CD14-positive monocyte (primary cell): ENCODE data around the gene ZNF211. TPM values are rescaled to one million over a fixed set of nuclear protein-coding genes. Genes with fewer than 3 reads are reported as not detected.

ENCODE experiments used
- DNase-seq, 3 donors: peaks; one replicate each; pipeline ENCODE4 v3.0.0-alpha.2; 2011 to 2022
- H2AFZ ChIP-seq: 2 replicates; pipeline ENCODE4 v1.6.0; 2012; ENCODE audit warnings: mild to moderate bottlenecking, low read depth, low read length, inconsistent platforms; ENCODE audit not compliant: insufficient read depth, poor library complexity, severe bottlenecking
- H3K27ac ChIP-seq, 2 donors: 1 replicate in 1 of 2; 2 replicates in 1 of 2; pipeline ENCODE4 v1.5.1; 2012 to 2013; ENCODE audit warnings: low read length in 2 of 2, control low read depth in 1 of 2, inconsistent platforms in 1 of 2, low read depth in 1 of 2, mild to moderate bottlenecking in 1 of 2
- H3K27me3 ChIP-seq, 2 donors: one replicate each; pipeline versions ENCODE4 v1.6.0 to v1.6.1; 2011 to 2013; ENCODE audit warnings: low read length in 2 of 2; ENCODE audit not compliant: control insufficient read depth in 2 of 2, insufficient read depth in 2 of 2
- H3K36me3 ChIP-seq, 2 donors: replicated peaks in 1 of 2; 1 replicate in 1 of 2; 2 replicates in 1 of 2; pipeline versions ENCODE4 v1.5.1 to v1.6.1; 2012 to 2013; ENCODE audit warnings: low read length in 2 of 2, control low read depth in 1 of 2, inconsistent platforms in 1 of 2, mild to moderate bottlenecking in 1 of 2; ENCODE audit not compliant: insufficient read depth in 2 of 2, control insufficient read depth in 1 of 2
- H3K4me1 ChIP-seq, 2 donors: 1 replicate in 1 of 2; 2 replicates in 1 of 2; pipeline versions ENCODE4 v1.5.1 to v1.6.1; 2012 to 2013; ENCODE audit warnings: low read length in 2 of 2, control low read depth in 1 of 2, inconsistent platforms in 1 of 2, mild to moderate bottlenecking in 1 of 2, moderate library complexity in 1 of 2; ENCODE audit not compliant: insufficient read depth in 2 of 2, control insufficient read depth in 1 of 2
- H3K4me2 ChIP-seq: replicated peaks from 2 replicates; pipeline ENCODE3; 2012; ENCODE audit warnings: low read length, moderate library complexity, mild to moderate bottlenecking; ENCODE audit not compliant: poor library complexity, severe bottlenecking; ENCODE audit errors: extremely low read depth
- H3K4me3 ChIP-seq, 3 experiments: fragments of 200-600 bp in 1 of 3; sonication (generic) in 1 of 3; replicated peaks in 1 of 3; 1 replicate in 2 of 3; 2 replicates in 1 of 3; pipeline ENCODE4 v1.5.1; 2011 to 2013; ENCODE audit warnings: low read length in 3 of 3, mild to moderate bottlenecking in 3 of 3, control low read depth in 2 of 3, low read depth in 2 of 3, inconsistent platforms in 1 of 3, moderate library complexity in 1 of 3
- H3K79me2 ChIP-seq: 2 replicates; pipeline ENCODE4 v1.6.0; 2012; ENCODE audit warnings: mild to moderate bottlenecking, control low read depth, inconsistent platforms, low read length, moderate library complexity; ENCODE audit not compliant: insufficient read depth
- H3K9ac ChIP-seq: 2 replicates; pipeline ENCODE4 v1.6.0; 2017; ENCODE audit warnings: low read length, mild to moderate bottlenecking; ENCODE audit not compliant: insufficient read depth, poor library complexity, severe bottlenecking
- H3K9me3 ChIP-seq, 2 donors: replicated peaks in 1 of 2; 1 replicate in 1 of 2; 2 replicates in 1 of 2; pipeline versions ENCODE4 v1.5.1 to v1.6.1; 2012 to 2013; ENCODE audit warnings: low read length in 2 of 2, control low read depth in 1 of 2; ENCODE audit not compliant: control insufficient read depth in 1 of 2, insufficient read depth in 1 of 2
- H4K20me1 ChIP-seq: 2 replicates; pipeline ENCODE4 v1.6.0; 2012; ENCODE audit warnings: mild to moderate bottlenecking, low read length, control low read depth, moderate library complexity; ENCODE audit not compliant: insufficient read depth
- H3K27ac Mint-ChIP-seq, 7 donors: one replicate each; pipeline ENCODE4 v1.8.0; 2020; ENCODE audit warnings: mild to moderate bottlenecking in 7 of 7, mixed read lengths in 7 of 7, moderate library complexity in 6 of 7, inconsistent platforms in 2 of 7
- H3K27me3 Mint-ChIP-seq, 3 donors: one replicate each; pipeline ENCODE4 v1.8.0; 2021 to 2022; ENCODE audit warnings: low read depth in 3 of 3, mild to moderate bottlenecking in 3 of 3, mixed read lengths in 3 of 3, moderate library complexity in 3 of 3, inconsistent platforms in 1 of 3
- H3K36me3 Mint-ChIP-seq, 2 donors: one replicate each; pipeline ENCODE4 v1.8.0; 2020; ENCODE audit warnings: mixed read lengths in 2 of 2, inconsistent platforms in 1 of 2, mild to moderate bottlenecking in 1 of 2
- H3K4me1 Mint-ChIP-seq: one replicate; pipeline ENCODE4 v1.8.0; 2020; ENCODE audit warnings: mild to moderate bottlenecking, mixed read lengths
- H3K4me3 Mint-ChIP-seq, 2 donors: one replicate each; pipeline ENCODE4 v1.8.0; 2020; ENCODE audit warnings: mild to moderate bottlenecking in 2 of 2, mixed read lengths in 2 of 2, moderate library complexity in 1 of 2
- H3K9me3 Mint-ChIP-seq, 7 donors: one replicate each; pipeline ENCODE4 v1.8.0; 2020 to 2022; ENCODE audit warnings: mixed read lengths in 7 of 7, mild to moderate bottlenecking in 6 of 7, moderate library complexity in 6 of 7, inconsistent platforms in 2 of 7
- WGBS: methylation state at CpG from one replicate; pipeline ENCODE4 v1.1.5; 2013; ENCODE audit warnings: missing lambda C conversion rate; ENCODE audit not compliant: insufficient coverage; 5-methylcytosine and 5-hydroxymethylcytosine counted together
- intact Hi-C, 2 donors: fragments of 100-400 bp; cut with micrococcal nuclease; formaldehyde crosslinking; loops; one replicate each; pipeline versions ENCODE4 v1.15.0 to v1.15.1; 2023
- polyA plus RNA-seq, 3 donors: library from polyadenylated mRNA; depleted of rRNA in 1 of 3; unstranded in 2 of 3; stranded (reverse) in 1 of 3; fragments of 300-500 nt in 2 of 3; fragments of >200 nt in 1 of 3; fragmentation: Illumina TruSeq in 2 of 3; gene quantifications; 1 replicate in 2 of 3; 2 replicates in 1 of 3; pipeline ENCODE4 v1.2.3, GENCODE V29; 2012 to 2021
- TF ChIP-seq, protein P1 (sequence below): fragments of 200-600 bp; IDR thresholded peaks from one replicate; pipeline ENCODE4 v1.8.0; 2022; ENCODE audit warnings: antibody characterized with exemption, mild to moderate bottlenecking

The ZNF211 gene
- polyA plus RNA-seq, 3 donors, result 4.5 to 13.9 (median 6.1) TPM

DNA sequence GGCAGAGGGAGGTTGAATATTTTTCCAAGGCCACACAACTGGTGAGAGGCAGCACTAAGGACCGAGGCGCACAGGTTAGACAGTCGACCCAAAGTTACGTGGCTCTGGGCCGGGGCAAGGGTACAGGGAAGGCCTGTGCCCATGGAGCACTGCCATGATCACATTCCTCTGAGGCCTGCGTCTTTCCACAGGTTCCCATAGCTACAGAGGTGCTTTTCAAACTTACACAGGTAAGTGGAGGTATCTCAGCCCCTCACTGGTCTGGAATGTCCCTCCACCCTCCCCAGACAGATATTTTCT, 814 bp downstream of the ZNF211 start:
- Histone ChIP-seq H3K27ac (peak overlapping the region in 1 of 2 donors; percentile 87), H3K27me3 (no peaks in the 10 kb centered on the region), H3K79me2 (no peaks in the 10 kb centered on the region), H3K4me3 (peak overlapping the region; percentile 75 to 96 (median 92)), H3K4me1 (peaks cover 12% of the 10 kb centered on the region in 2 donors), H3K4me2 (peak overlapping the region; percentile 85), H4K20me1 (no peaks in the 10 kb centered on the region), H2AFZ (peak overlapping the region; percentile 91), H3K9me3 (peaks cover 41 to 54% of the 10 kb centered on the region in 2 donors), H3K36me3 (peaks cover 35 to 45% of the 10 kb centered on the region in 2 donors), H3K9ac (peak overlapping the region; percentile 84)
- Mint-ChIP-seq H3K36me3 (peaks cover 40 to 44% of the 10 kb centered on the region in 2 donors), H3K27me3 (peaks cover 0 to 5% (median 0%) of the 10 kb centered on the region in 3 donors), H3K4me1 (peaks cover 17% of the 10 kb centered on the region), H3K27ac (peak overlapping the region in 4 of 7 donors; percentile 85 to 95 (median 92)), H3K9me3 (peaks cover 39 to 60% (median 50%) of the 10 kb centered on the region in 7 donors), H3K4me3 (peak overlapping the region; percentile 95)
- TF ChIP-seq, protein P1, sequence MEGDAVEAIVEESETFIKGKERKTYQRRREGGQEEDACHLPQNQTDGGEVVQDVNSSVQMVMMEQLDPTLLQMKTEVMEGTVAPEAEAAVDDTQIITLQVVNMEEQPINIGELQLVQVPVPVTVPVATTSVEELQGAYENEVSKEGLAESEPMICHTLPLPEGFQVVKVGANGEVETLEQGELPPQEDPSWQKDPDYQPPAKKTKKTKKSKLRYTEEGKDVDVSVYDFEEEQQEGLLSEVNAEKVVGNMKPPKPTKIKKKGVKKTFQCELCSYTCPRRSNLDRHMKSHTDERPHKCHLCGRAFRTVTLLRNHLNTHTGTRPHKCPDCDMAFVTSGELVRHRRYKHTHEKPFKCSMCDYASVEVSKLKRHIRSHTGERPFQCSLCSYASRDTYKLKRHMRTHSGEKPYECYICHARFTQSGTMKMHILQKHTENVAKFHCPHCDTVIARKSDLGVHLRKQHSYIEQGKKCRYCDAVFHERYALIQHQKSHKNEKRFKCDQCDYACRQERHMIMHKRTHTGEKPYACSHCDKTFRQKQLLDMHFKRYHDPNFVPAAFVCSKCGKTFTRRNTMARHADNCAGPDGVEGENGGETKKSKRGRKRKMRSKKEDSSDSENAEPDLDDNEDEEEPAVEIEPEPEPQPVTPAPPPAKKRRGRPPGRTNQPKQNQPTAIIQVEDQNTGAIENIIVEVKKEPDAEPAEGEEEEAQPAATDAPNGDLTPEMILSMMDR, result no peak
- intact Hi-C loops, result loop anchor here (2.0 to 10.0 kb wide), 7 partner anchors 47 to 359 kb away; partner anchors contain the start of genes ZNF416 (in 2 of the 2), ZNF551 (in 2 of the 2), ZNF17 (in 1 of the 2) and ZNF548 (in 1 of the 2)
- no peak for DNase-seq
- 86% methylated on average over 6 of the region's 6 CpGs for WGBS

DNA sequence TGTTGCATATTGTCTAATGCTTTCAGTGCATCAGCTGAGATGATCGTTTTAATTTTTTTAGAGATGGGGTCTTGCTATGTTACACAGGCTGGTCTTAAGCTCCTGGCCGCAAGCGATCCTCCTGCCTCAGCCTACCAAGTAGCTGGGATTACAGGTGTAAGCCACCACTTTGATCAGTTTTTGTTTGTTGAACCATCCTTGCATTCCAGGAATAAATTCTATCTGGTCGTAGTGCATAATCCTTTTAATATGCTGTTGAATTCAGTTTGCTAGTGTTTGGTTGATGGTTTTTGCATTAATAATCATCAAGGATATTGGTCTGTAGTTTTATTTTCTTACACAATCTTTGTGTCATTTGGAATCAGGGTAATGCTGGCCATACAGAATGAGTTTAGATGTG, 4.4 kb downstream of the ZNF211 start:
- Mint-ChIP-seq H3K9me3 (peaks cover 63 to 76% (median 70%) of the 10 kb centered on the region in 7 donors), H3K36me3 (peaks cover 76 to 80% of the 10 kb centered on the region in 2 donors)

More for the DNA sequence above, 4.4 kb downstream of the ZNF211 start:
- Histone ChIP-seq H4K20me1 (no peaks in the 10 kb centered on the region), H3K79me2 (no peaks in the 10 kb centered on the region), H3K4me1 (peaks cover 12% of the 10 kb centered on the region in 2 donors), H2AFZ (no peak overlapping the region), H3K4me3 (peak overlapping the region in 1 of 3 experiments; percentile 26), H3K9me3 (peaks cover 48 to 71% of the 10 kb centered on the region in 2 donors), H3K9ac (no peak overlapping the region), H3K4me2 (no peak overlapping the region), H3K36me3 (peaks cover 64 to 81% of the 10 kb centered on the region in 2 donors), H3K27me3 (no peaks in the 10 kb centered on the region), H3K27ac (no peak overlapping the region)
- DNase-seq, result no peak
- H3K27me3 Mint-ChIP-seq, result no peaks in the 10 kb centered on the region
- TF ChIP-seq, protein P1, result no peak
- peaks cover 17% of the 10 kb centered on the region for H3K4me1 Mint-ChIP-seq
- 100% methylated on average over 1 of the region's 4 CpGs for WGBS
- H3K4me3 Mint-ChIP-seq, result no peak overlapping the region
- intact Hi-C loops, result loop anchor here in 1 of 2 donors (10.0 kb wide), 2 partner anchors 253 to 363 kb away; partner anchors contain the start of gene ZNF548
- H3K27ac Mint-ChIP-seq, result no peak overlapping the region
